H1 (cell line): ENCODE data around the gene WDR1. TPM values are rescaled to one million over a fixed set of nuclear protein-coding genes. Genes with fewer than 3 reads are reported as not detected.

Experiments used
- CHD7 ChIP-seq: fragments of 300-600 bp; sonication (generic); IDR thresholded peaks from 2 replicates; pipeline ENCODE4 v1.7.1; 2012; ENCODE audit warnings: low read length, moderate library complexity, mild to moderate bottlenecking, inconsistent platforms; ENCODE audit not compliant: insufficient replicate concordance
- POLR2AphosphoS5 ChIP-seq: IDR thresholded peaks from 2 replicates; pipeline ENCODE4 v1.6.1; 2011; ENCODE audit warnings: low read depth, low read length
- RXRA ChIP-seq: IDR thresholded peaks from 2 replicates; pipeline ENCODE4 v1.6.1; 2011; ENCODE audit warnings: low read depth, mild to moderate bottlenecking, low read length, moderate library complexity; ENCODE audit not compliant: insufficient read depth
- polyA plus RNA-seq, 7 experiments: library from polyadenylated mRNA; depleted of rRNA in 3 of 7; stranded (reverse) in 5 of 7; unstranded in 2 of 7; fragments of >200 nt in 5 of 7; fragments of 200-250 nt in 2 of 7; gene quantifications; 1 replicate in 5 of 7; 2 replicates in 1 of 7; 4 replicates in 1 of 7; pipeline versions ENCODE4 v1.2.1 to v1.2.3, GENCODE V29; 2011 to 2013; ENCODE audit warnings: missing spikeins in 2 of 7, mixed read lengths in 2 of 7
- total RNA-seq: library from RNA; stranded (reverse); fragmentation: NEBNext Ultra II Directional; extraction: Animal tissue kit (Norgen Biotek cat#: 25700); gene quantifications from 2 replicates; pipeline ENCODE4 v1.2.1, GENCODE V29; 2021

WDR1 gene
- total and polyA plus RNA-seq, 2 of the 8 experiments (the other 6 are each of a cell fraction or from before 2014, with no cell fraction given), result 315 to 377 TPM

- TF ChIP-seq CHD7 (no peak), POLR2AphosphoS5 (0 out of 2 replicates have a peak, but pooled peaks have one; percentile 26), RXRA (no peak)
Measured at GRCh38 chr4:10072420-10073017, 44.1 kb downstream of the WDR1 start (continued).
